GM23338 (cell line): Measurements from ENCODE around the gene SEPTIN8. TPM values are rescaled to one million over a fixed set of nuclear protein-coding genes. Genes with fewer than 3 reads are reported as not detected.

Experiments
- ATAC-seq: fragments of 200-7000 bp; cut with Tn5 transposase; 3 replicates; pipeline ENCODE4 v1.9.1; 2020
- DNase-seq: peaks from one replicate; pipeline ENCODE4 v3.0.0-alpha.2; 2015; ENCODE audit warnings: low spot score
- H2AFZ ChIP-seq: fragments of 200-600 bp; sonication (generic); 2 replicates; pipeline ENCODE4 v1.8.0; 2016; ENCODE audit warnings: antibody characterized with exemption, mild to moderate bottlenecking, moderate library complexity
- H3F3A ChIP-seq: fragments of 200-600 bp; sonication (generic); replicated peaks from 2 replicates; pipeline ENCODE4 v1.8.0; 2017; ENCODE audit warnings: antibody characterized with exemption, mixed run types, low read depth
- H3K27ac ChIP-seq: fragments of 200-600 bp; sonication (generic); 2 replicates; pipeline ENCODE4 v1.6.1; 2016; ENCODE audit warnings: low read depth
- H3K27me3 ChIP-seq: fragments of 200-600 bp; sonication (generic); 2 replicates; pipeline ENCODE4 v1.8.0; 2016; ENCODE audit warnings: mild to moderate bottlenecking, mixed run types, moderate library complexity; ENCODE audit not compliant: insufficient read depth
- H3K36me3 ChIP-seq: fragments of 200-600 bp; sonication (generic); 2 replicates; pipeline ENCODE4 v1.8.0; 2016; ENCODE audit warnings: mild to moderate bottlenecking; ENCODE audit not compliant: insufficient read depth
- H3K4me1 ChIP-seq: fragments of 200-600 bp; sonication (generic); 2 replicates; pipeline ENCODE4 v1.8.0; 2016; ENCODE audit warnings: mild to moderate bottlenecking, moderate library complexity; ENCODE audit not compliant: insufficient read depth
- H3K4me2 ChIP-seq: fragments of 200-600 bp; sonication (generic); 2 replicates; pipeline ENCODE4 v1.7.1; 2017; ENCODE audit warnings: mixed run types
- H3K4me3 ChIP-seq: fragments of 200-600 bp; sonication (generic); 2 replicates; pipeline ENCODE4 v1.6.1; 2016; ENCODE audit warnings: mixed run types
- H3K79me2 ChIP-seq: fragments of 200-600 bp; sonication (generic); replicated peaks from 2 replicates; pipeline ENCODE4 v1.8.0; 2017; ENCODE audit warnings: mild to moderate bottlenecking; ENCODE audit not compliant: insufficient read depth
- H3K9me2 ChIP-seq: fragments of 200-600 bp; sonication (generic); 2 replicates; pipeline ENCODE4 v1.8.0; 2017; ENCODE audit not compliant: insufficient read depth
- H4K20me1 ChIP-seq: fragments of 200-600 bp; sonication (generic); replicated peaks from 2 replicates; pipeline ENCODE4 v1.8.0; 2017; ENCODE audit warnings: mild to moderate bottlenecking; ENCODE audit not compliant: insufficient read depth
- H3K27ac Mint-ChIP-seq: 2 replicates; pipeline ENCODE4 v1.8.0; 2020; ENCODE audit warnings: inconsistent platforms, mild to moderate bottlenecking, moderate library complexity, mixed read lengths
- H3K27me3 Mint-ChIP-seq: 3 replicates; pipeline ENCODE4 v1.8.0; 2022; ENCODE audit warnings: low read depth, mild to moderate bottlenecking, moderate library complexity, mixed read lengths, inconsistent platforms; ENCODE audit not compliant: insufficient read depth, poor library complexity
- H3K36me3 Mint-ChIP-seq: 3 replicates; pipeline ENCODE4 v1.8.0; 2021; ENCODE audit warnings: low read depth, mild to moderate bottlenecking, inconsistent platforms, moderate library complexity, mixed read lengths
- H3K4me1 Mint-ChIP-seq: 3 replicates; pipeline ENCODE4 v1.8.0; 2020; ENCODE audit warnings: mild to moderate bottlenecking, inconsistent platforms, mixed read lengths
- H3K4me3 Mint-ChIP-seq: 3 replicates; pipeline ENCODE4 v1.8.0; 2021; ENCODE audit warnings: moderate library complexity, mild to moderate bottlenecking, inconsistent platforms, mixed read lengths
- H3K9me3 Mint-ChIP-seq: 3 replicates; pipeline ENCODE4 v1.8.0; 2020; ENCODE audit warnings: moderate library complexity, mild to moderate bottlenecking, inconsistent platforms, mixed read lengths
- CREB1 ChIP-seq: fragments of 250-450 bp; sonication (Bioruptor Pico); IDR thresholded peaks from 2 replicates; pipeline ENCODE4 v1.5.0; 2020; ENCODE audit warnings: low read depth, mild to moderate bottlenecking, moderate library complexity
- CTCF ChIP-seq, 2 experiments: fragments of 200-600 bp in 1 of 2; sonication (generic) in 1 of 2; conservative IDR thresholded peaks; 2 replicates each; pipeline versions ENCODE4 v1.5.1 to v1.6.1; 2016 to 2017; ENCODE audit warnings: antibody characterized with exemption in 2 of 2, low read depth in 2 of 2, mild to moderate bottlenecking in 2 of 2, moderate library complexity in 1 of 2
- ETS1 ChIP-seq: IDR thresholded peaks from 2 replicates; pipeline ENCODE4 v1.6.1; 2016; ENCODE audit warnings: antibody characterized with exemption
- EZH2 ChIP-seq: fragments of 200-600 bp; sonication (generic); IDR thresholded peaks from one replicate; pipeline ENCODE4 v1.8.0; 2017; ENCODE audit warnings: antibody characterized with exemption, mild to moderate bottlenecking, low read depth; ENCODE audit not compliant: unreplicated experiment
- REST ChIP-seq: IDR thresholded peaks from one replicate; pipeline ENCODE4 v1.6.1; 2018; ENCODE audit warnings: antibody characterized with exemption; ENCODE audit not compliant: unreplicated experiment
- STAT1 ChIP-seq: IDR thresholded peaks from one replicate; pipeline ENCODE4 v1.6.1; 2016; ENCODE audit warnings: antibody characterized with exemption; ENCODE audit not compliant: unreplicated experiment
- ZNF114 ChIP-seq: fragments of 250-450 bp; sonication (Bioruptor Pico); IDR thresholded peaks from 2 replicates; pipeline ENCODE4 v1.5.0; 2020; ENCODE audit warnings: mild to moderate bottlenecking, moderate library complexity
- polyA plus RNA-seq: library from polyadenylated mRNA; unstranded; fragments of >200 nt; fragmentation: Nextera tagmentation; extraction: Ambion mirVana; gene quantifications from 2 replicates; pipeline ENCODE4 v1.2.1, GENCODE V29; 2016
- total RNA-seq: library from RNA; depleted of rRNA; stranded (reverse); fragments of >200 nt; shearing (Covaris generic); gene quantifications from 2 replicates; pipeline ENCODE4 v1.2.3, GENCODE V29; 2014

The SEPTIN8 gene
- total and polyA plus RNA-seq, 2 experiments from 2014 or later = 8.8 to 45.0 TPM

- no peak for TF ChIP-seq ETS1
- no peak for TF ChIP-seq CREB1
- TF ChIP-seq CTCF (conservative IDR thresholded peaks at IDR 0.05; ENCODE audit: low read depth in 2 of 2) = no peak
- TF ChIP-seq ZNF114 = no peak
- TF ChIP-seq REST = no peak
- TF ChIP-seq EZH2 = no peak
- TF ChIP-seq STAT1 = no peak
These were observed 47.1 kb downstream of the SEPTIN8 start (continued) for GRCh38 chr5:132729896-132730295.

DNA sequence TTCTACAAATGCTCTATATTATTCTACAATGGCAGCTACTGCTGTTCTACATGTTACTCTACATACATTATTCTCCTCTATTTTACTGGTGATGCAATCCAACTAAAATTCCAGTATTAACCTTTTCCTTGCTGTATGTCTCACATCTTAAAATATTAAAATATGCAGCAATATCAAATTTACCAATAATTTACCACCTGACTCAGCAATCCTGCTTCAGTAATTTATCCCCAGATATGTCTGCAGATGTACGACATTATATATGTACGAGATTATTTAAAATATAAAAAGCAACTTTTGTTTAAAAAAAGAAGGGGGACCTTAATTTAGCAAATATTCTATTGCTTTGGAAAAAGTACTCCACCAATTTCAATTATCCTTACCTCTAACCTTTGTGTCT lies 51.3 kb downstream of the SEPTIN8 start:
- no peak for ATAC-seq

More for the DNA sequence above, 51.3 kb downstream of the SEPTIN8 start:
- H3K36me3 Mint-ChIP-seq = peaks cover 8% of the 10 kb centered on the region; the same call in 2 of the 3 replicates
- Histone ChIP-seq H4K20me1 (no peaks in the 10 kb centered on the region; the same call in 1 of the 2 replicates), H3K27ac (no peak overlapping the region), H3K4me2 (no peak overlapping the region), H3K36me3 (no peaks in the 10 kb centered on the region), H3K79me2 (no peaks in the 10 kb centered on the region), H3F3A (no peaks in the 10 kb centered on the region), H3K27me3 (no peaks in the 10 kb centered on the region), H3K4me3 (no peak overlapping the region), H3K4me1 (no peaks in the 10 kb centered on the region), H2AFZ (no peak overlapping the region), H3K9me2 (no peaks in the 10 kb centered on the region)
- no peak for TF ChIP-seq ZNF114
- no peak for TF ChIP-seq EZH2
- no peak for TF ChIP-seq REST
- no peak for DNase-seq
- no peaks in the 10 kb centered on the region for H3K4me1 Mint-ChIP-seq
- no peaks in the 10 kb centered on the region for H3K9me3 Mint-ChIP-seq
- H3K27ac Mint-ChIP-seq = no peak overlapping the region
- H3K4me3 Mint-ChIP-seq = no peak overlapping the region
- peaks cover 3% of the 10 kb centered on the region for H3K27me3 Mint-ChIP-seq
